GM10266 (cell line): ENCODE results near the gene ITGB4.

Source experiments
- DNase-seq: peaks from one replicate; pipeline ENCODE4 v3.0.0; 2012; ENCODE audit errors: extremely low spot score
- CTCF ChIP-seq: IDR thresholded peaks from 2 replicates; pipeline ENCODE4 v1.5.1; 2012; ENCODE audit warnings: mild to moderate bottlenecking, low read depth; ENCODE audit not compliant: control insufficient read depth, insufficient read depth; ENCODE audit errors: missing control alignments

Gene ITGB4

GRCh38 chr17:75778861-75779249 lies 57.6 kb downstream of the ITGB4 start:
- peak; percentile 73 for TF ChIP-seq CTCF
- peak; percentile 62 for DNase-seq

- peak; percentile 97 for DNase-seq
- no peak for TF ChIP-seq CTCF
Observed at GRCh38 chr17:75779250-75779986, 58.2 kb downstream of the ITGB4 start.

- DNase-seq, result no peak
- TF ChIP-seq CTCF, result no peak
Observed at GRCh38 chr17:75779987-75780889, 59.0 kb downstream of the ITGB4 start.

- DNase-seq, result peak; percentile 75
- peak; percentile 33 for TF ChIP-seq CTCF
Observed at GRCh38 chr17:75783069-75783783, 62.0 kb downstream of the ITGB4 start.

DNA sequence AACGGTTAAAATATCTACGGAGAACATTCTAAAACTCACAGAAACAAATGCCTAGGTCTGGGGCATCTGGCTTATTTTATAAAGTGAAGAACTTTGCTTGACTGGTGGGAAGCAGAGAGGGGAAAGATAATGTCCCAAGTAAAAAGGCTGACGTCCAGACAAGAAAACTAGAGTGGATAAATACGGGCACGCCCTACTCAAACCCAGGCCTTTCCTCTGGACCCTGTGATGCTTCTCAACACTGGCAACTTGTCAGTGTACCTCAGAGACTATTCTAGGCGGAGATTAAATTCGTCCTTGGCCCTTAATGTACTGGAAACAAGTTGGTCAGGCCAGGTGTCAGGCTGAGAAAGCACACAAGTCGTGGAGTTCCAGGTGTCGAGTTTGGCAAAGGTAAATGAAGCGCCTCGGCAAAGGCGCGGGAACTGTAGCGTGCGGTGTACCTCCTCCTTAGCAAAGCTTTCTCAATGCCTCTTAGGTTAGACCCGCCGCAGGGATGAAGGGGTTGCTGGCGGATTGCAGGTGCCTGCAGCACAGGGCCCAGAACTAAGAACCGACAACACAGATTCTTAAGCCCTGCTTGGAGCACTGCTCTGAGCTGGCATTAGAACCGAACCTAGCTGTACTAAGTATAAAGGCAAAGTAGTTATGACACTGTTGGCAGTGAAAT lies 62.7 kb downstream of the ITGB4 start:
- DNase-seq, result no peak
- TF ChIP-seq CTCF, result no peak

- DNase-seq, result peak; percentile 96
- no peak for TF ChIP-seq CTCF
Observed at GRCh38 chr17:75784473-75785015, 63.3 kb downstream of the ITGB4 start, which contains the start of gene UNK. Gene UNK (plus strand): TSS chr17:75784806. CDS start chr17:75784881, 75 bp downstream.
